ENCODE measurements around the gene TOM1L2.

TOM1L2 gene

GRCh38 chr17:17899486-17899885 is 72.7 kb downstream of the TOM1L2 start:
- no peak for DNase-seq (ENCODE audit: low read depth in 2 of 2)

GRCh38 chr17:17898673-17899072 is 73.5 kb downstream of the TOM1L2 start:
- DNase-seq (ENCODE audit: low read depth in 2 of 2) = no peak

GRCh38 chr17:17897442-17897841 is 74.8 kb downstream of the TOM1L2 start:
- DNase-seq (ENCODE audit: low read depth in 2 of 2) = no peak

GRCh38 chr17:17896746-17897145 is 75.5 kb downstream of the TOM1L2 start:
- no peak for DNase-seq (ENCODE audit: low read depth in 2 of 2)

- no peak for DNase-seq (ENCODE audit: low read depth in 2 of 2)
These were observed 78.2 kb downstream of the TOM1L2 start for GRCh38 chr17:17893801-17894644.

GRCh38 chr17:17892731-17893130 is 79.5 kb downstream of the TOM1L2 start:
- no peak for DNase-seq (ENCODE audit: low read depth in 2 of 2)

GRCh38 chr17:17892009-17892408 is 80.2 kb downstream of the TOM1L2 start:
- DNase-seq (ENCODE audit: low read depth in 2 of 2) = no peak

GRCh38 chr17:17890773-17891759 is 81.1 kb downstream of the TOM1L2 start:
- peak in 1 of 2 donors; percentile 15 for DNase-seq (ENCODE audit: low read depth in 2 of 2)

GRCh38 chr17:17889922-17890321 is 82.3 kb downstream of the TOM1L2 start:
- DNase-seq (ENCODE audit: low read depth in 2 of 2) = no peak

- DNase-seq (ENCODE audit: low read depth in 2 of 2) = no peak
These were observed 83.4 kb downstream of the TOM1L2 start for GRCh38 chr17:17888821-17889220.

- DNase-seq (ENCODE audit: low read depth in 2 of 2) = no peak
These were observed 83.8 kb downstream of the TOM1L2 start for GRCh38 chr17:17888371-17888770.

- DNase-seq (ENCODE audit: low read depth in 2 of 2) = no peak
These were observed 84.4 kb downstream of the TOM1L2 start for GRCh38 chr17:17887752-17888304.

GRCh38 chr17:17886726-17887125 is 85.5 kb downstream of the TOM1L2 start:
- DNase-seq (ENCODE audit: low read depth in 2 of 2) = no peak

GRCh38 chr17:17886226-17886625 is 86.0 kb downstream of the TOM1L2 start:
- DNase-seq (ENCODE audit: low read depth in 2 of 2) = no peak

GRCh38 chr17:17884391-17885357 is 87.5 kb downstream of the TOM1L2 start:
- no peak for DNase-seq (ENCODE audit: low read depth in 2 of 2)

GRCh38 chr17:17883801-17884200 is 88.4 kb downstream of the TOM1L2 start:
- no peak for DNase-seq (ENCODE audit: low read depth in 2 of 2)

- DNase-seq (ENCODE audit: low read depth in 2 of 2) = no peak
These were observed 90.1 kb downstream of the TOM1L2 start for GRCh38 chr17:17882082-17882581.

- DNase-seq (ENCODE audit: low read depth in 2 of 2) = no peak
These were observed 91.5 kb downstream of the TOM1L2 start for GRCh38 chr17:17880577-17881196.

- no peak for DNase-seq (ENCODE audit: low read depth in 2 of 2)
These were observed 94.5 kb downstream of the TOM1L2 start for GRCh38 chr17:17877529-17878358.

Data from stimulated activated CD8-positive, alpha-beta memory T cell treated with anti-CD3 and anti-CD28 coated beads, Interleukin-2, amount 100 ng/mL, for 1 hour (primary cell).